Measurements from ENCODE around the gene ANO4.
"Not testable (repeated sequence)": the region's sequence is repeated elsewhere in the genome, so short reads cannot be mapped to it uniquely, and the experiment has no call there.

ANO4 gene

DNA sequence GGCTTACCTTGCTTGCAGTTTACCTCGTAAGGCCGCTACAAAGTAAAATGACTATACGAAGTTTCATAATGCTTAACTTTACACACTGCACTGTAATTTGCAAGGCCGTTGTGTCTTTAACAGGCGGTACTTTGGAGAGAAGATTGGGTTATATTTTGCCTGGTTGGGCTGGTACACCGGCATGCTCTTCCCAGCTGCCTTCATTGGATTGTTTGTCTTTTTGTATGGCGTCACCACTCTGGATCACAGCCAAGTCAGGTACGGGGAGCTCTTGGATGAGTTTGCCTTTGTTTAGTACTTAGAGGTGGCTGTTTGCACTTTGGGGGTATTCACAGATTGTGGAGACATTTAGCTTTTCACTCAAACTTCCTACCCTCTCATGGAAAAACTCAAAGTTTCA, 247.6 kb downstream of the ANO4 start:
- DNase-seq (ENCODE audit: low read depth) = no peak

- no peak for DNase-seq (ENCODE audit: low read depth)
Measured at GRCh38 chr12:101044512-101045059, 250.0 kb downstream of the ANO4 start.

DNA sequence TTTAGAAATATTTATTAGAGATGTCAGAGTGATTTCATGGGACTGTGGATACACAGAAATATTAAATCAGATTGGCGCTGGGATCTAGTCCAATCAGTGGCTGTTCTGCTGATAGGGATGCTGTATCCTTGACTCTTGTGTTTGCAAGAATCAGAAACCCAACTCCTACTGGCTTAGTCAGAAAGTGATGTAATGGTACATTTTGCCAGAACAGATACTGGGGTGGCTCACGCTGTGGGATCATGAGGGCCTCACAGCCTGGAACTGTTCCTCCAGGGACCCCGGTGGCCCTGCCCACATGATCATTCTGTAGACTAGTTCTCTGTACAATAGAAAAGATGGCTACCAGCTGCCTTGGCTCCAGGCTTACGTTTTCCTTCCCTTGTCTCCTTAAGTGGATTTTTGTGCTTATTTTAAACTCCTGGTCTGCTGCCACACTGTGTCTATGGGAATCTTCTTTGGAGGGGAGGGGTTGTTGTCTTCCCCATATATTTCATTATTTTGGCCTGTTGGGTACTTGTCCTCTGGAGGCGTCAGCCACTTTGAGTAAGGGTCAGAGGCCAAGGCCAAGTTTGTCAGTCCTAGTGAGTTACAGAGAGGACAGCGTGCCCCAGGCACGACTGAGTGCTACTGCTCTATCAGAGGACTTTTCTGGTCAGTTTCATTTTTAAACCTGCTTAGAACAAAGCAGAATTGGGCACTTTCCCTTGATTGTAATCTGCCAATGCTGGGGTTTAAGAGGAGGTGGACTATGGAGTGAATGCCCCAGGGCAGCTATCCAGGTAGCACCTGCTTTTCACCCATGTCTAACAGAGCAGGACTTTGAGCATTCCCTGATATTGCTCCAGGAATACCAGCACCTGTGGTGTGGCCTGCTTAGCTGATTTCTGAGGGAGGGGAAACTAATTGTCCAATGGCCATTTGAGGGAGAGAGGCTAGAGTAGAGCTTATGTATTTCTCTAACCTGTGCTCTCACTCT, 251.2 kb downstream of the ANO4 start:
- DNase-seq (ENCODE audit: low read depth) = no peak

GRCh38 chr12:101047652-101048051, 253.1 kb downstream of the ANO4 start:
- no peak for DNase-seq (ENCODE audit: low read depth)

- DNase-seq (ENCODE audit: low read depth) = no peak
Measured at GRCh38 chr12:101050631-101051030, 256.1 kb downstream of the ANO4 start.

- DNase-seq (ENCODE audit: low read depth) = no peak
Measured at GRCh38 chr12:101051151-101051550, 256.6 kb downstream of the ANO4 start.

- no peak for DNase-seq (ENCODE audit: low read depth)
Measured at GRCh38 chr12:101051901-101052550, 257.4 kb downstream of the ANO4 start.

- DNase-seq (ENCODE audit: low read depth) = no peak
Measured at GRCh38 chr12:101053203-101053602, 258.6 kb downstream of the ANO4 start.

- DNase-seq (ENCODE audit: low read depth) = no peak
Measured at GRCh38 chr12:101055940-101056339, 261.4 kb downstream of the ANO4 start.

DNA sequence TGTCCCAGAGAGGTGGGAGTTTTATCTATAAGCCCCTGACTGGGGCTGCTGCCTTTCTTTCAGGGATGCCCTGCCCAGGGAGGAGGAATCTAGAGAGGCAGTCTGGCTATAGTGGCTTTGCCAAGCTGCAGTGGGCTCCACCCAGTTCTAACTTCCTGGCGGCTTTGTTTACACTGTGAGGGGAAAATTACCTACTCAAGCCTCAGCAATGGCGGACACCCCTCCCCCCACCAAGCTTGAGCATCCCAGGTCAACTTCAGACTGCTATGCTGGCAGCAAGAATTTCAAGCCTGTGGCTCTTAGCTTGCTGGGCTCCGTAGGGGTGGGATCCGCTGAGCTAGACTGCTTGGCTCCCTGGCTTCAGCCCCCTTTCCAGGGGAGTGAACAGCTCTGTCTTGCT, 267.9 kb downstream of the ANO4 start:
- not testable (repeated sequence) for DNase-seq (ENCODE audit: low read depth)

- no peak for DNase-seq (ENCODE audit: low read depth)
Measured at GRCh38 chr12:101064721-101065120, 270.1 kb downstream of the ANO4 start.

- DNase-seq (ENCODE audit: low read depth) = no peak
Measured at GRCh38 chr12:101066489-101066888, 271.9 kb downstream of the ANO4 start.

DNA sequence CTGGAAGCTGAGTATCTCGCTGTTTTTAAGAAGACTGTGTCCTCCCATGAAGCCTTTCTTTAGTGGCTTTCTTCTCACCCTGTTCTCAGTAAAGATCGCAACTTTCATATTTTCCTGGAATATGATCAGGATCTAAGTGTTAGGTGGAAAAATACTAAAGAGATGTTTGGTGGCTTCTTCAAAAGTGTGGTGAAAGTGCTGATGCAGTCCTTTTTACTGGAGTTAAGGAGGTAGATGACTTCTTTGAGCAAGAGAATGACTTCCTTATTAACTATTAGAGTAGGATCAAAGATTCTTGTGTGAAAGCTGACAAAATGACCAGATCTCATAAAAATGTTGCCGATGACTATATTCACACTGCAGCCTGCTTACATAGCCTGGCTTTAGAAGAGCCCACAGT, 273.8 kb downstream of the ANO4 start:
- no peak for DNase-seq (ENCODE audit: low read depth)

DNA sequence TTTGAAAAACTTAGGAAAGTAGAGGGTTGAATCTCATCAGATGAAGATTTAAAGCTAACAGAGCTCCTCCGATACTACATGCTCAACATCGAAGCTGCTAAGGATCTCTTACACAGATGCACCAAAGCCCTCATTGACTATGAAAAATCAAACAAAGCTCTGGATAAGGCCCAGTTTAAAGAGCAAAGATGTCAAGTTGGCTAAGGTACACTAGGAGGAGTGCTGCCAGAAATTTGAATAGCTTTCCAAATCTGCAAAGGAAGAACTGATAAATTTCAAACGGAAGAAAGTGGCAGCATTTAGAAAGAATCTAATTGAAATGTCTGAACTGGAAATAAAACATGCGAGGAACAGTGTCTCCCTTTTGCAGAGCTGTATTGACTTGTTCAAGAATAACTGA, 274.3 kb downstream of the ANO4 start:
- DNase-seq (ENCODE audit: low read depth) = no peak

DNA sequence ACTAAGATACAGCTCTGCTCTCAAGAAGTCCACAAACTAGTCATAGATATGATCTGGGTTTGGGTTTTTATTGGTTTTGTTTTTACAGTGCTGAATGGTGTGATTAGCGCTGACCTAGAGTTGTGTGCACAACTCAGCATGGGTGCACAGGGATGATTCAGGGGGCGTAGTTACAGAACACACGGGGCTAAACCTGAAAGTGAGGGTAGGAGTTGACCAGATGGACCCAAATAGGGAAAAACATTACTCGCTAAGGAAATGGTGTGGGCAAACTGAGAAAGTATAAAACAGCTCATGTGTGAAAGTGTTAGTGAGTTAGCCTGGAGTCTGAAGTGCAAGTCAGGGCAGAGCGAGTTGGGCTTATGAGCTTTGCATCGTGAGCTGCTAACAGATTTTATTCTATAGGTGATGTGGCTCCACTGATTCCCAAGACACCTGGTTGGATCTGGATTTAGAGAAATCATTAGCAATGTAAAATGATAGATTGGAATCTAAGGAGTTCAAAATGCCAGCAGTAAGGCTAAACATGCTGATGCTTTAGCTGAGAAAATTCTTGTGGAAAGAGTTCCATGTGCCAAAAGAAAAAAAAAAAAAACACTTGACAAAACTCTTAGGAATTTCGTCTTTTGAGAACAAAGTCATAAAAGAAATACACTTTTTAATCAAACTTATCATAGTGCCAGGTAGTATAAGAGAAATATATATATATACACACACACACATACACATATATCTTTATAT, 280.5 kb downstream of the ANO4 start:
- DNase-seq (ENCODE audit: low read depth) = no peak

- no peak for DNase-seq (ENCODE audit: low read depth)
Measured at GRCh38 chr12:101076921-101077320, 282.3 kb downstream of the ANO4 start.

GRCh38 chr12:101077791-101078528, 283.4 kb downstream of the ANO4 start:
- no peak for DNase-seq (ENCODE audit: low read depth)

- no peak for DNase-seq (ENCODE audit: low read depth)
Measured at GRCh38 chr12:101078536-101079285, 284.1 kb downstream of the ANO4 start.

DNA sequence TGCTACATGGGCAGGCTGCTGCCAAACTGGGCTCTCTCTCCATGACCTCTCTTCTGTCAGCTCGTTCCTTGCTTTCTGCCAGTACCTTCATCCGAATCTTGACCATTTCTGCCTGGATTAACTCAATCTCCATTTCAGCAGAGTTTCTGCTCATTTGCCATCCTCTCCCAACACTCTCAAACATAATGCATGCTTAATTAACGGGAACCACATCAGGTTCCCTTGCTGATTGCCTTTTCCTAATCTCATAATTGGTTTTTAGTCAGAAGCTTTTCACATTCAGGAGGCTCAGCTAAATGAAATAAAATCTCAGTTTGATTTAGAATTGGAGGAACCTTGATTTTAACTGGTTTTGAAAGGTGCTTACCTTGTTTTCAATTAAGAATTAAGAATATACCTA, 288.1 kb downstream of the ANO4 start:
- no peak for DNase-seq (ENCODE audit: low read depth)

- no peak for DNase-seq (ENCODE audit: low read depth)
Measured at GRCh38 chr12:101086490-101087135, 292.0 kb downstream of the ANO4 start.
